Transverse colon (tissue), 3 donors: ENCODE results near the gene NBL1.

ENCODE experiments used
- POLR2A ChIP-seq: fragments of 450-650 bp; IDR thresholded peaks from one replicate; pipeline ENCODE4 v1.6.1; 2016; ENCODE audit warnings: antibody characterized with exemption, mild to moderate bottlenecking, moderate library complexity
- TF ChIP-seq, protein P1 (sequence below), 5 experiments: fragments of 200-600 bp in 3 of 5; fragments of 450-650 bp in 2 of 5; sonication (generic) in 3 of 5; IDR thresholded peaks; 1 replicate in 2 of 5; 2 replicates in 3 of 5; pipeline ENCODE4 v1.5.1; 2016 to 2017; ENCODE audit warnings: antibody characterized with exemption in 5 of 5, inconsistent platforms in 3 of 5, mild to moderate bottlenecking in 2 of 5, moderate library complexity in 1 of 5

DNA sequence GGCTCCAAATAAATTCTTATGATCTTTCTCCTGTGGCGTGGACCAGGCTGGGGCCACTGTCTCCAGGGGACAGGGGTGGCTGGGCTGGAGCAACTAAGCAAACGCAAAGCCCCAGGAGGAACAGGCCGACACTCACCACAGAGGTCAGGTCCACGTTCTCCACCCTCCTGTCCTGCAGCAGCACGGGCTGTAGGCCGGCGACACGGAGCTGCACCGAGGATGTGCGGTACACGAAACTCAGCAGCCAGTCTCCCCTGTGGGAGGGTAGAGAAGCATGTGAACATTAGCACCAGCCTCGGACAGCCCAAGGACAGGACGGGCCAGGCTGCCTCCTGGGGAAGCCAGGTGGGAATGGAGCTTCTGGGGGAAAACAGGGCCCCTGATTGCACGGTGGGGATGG lies 50.2 kb downstream of the NBL1 start:
- TF ChIP-seq, protein P1, sequence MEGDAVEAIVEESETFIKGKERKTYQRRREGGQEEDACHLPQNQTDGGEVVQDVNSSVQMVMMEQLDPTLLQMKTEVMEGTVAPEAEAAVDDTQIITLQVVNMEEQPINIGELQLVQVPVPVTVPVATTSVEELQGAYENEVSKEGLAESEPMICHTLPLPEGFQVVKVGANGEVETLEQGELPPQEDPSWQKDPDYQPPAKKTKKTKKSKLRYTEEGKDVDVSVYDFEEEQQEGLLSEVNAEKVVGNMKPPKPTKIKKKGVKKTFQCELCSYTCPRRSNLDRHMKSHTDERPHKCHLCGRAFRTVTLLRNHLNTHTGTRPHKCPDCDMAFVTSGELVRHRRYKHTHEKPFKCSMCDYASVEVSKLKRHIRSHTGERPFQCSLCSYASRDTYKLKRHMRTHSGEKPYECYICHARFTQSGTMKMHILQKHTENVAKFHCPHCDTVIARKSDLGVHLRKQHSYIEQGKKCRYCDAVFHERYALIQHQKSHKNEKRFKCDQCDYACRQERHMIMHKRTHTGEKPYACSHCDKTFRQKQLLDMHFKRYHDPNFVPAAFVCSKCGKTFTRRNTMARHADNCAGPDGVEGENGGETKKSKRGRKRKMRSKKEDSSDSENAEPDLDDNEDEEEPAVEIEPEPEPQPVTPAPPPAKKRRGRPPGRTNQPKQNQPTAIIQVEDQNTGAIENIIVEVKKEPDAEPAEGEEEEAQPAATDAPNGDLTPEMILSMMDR (IDR thresholded peaks at IDR 0.05): no peak
- no peak for TF ChIP-seq POLR2A
